ENCODE measurements around the gene SND1.

Gene SND1

DNA sequence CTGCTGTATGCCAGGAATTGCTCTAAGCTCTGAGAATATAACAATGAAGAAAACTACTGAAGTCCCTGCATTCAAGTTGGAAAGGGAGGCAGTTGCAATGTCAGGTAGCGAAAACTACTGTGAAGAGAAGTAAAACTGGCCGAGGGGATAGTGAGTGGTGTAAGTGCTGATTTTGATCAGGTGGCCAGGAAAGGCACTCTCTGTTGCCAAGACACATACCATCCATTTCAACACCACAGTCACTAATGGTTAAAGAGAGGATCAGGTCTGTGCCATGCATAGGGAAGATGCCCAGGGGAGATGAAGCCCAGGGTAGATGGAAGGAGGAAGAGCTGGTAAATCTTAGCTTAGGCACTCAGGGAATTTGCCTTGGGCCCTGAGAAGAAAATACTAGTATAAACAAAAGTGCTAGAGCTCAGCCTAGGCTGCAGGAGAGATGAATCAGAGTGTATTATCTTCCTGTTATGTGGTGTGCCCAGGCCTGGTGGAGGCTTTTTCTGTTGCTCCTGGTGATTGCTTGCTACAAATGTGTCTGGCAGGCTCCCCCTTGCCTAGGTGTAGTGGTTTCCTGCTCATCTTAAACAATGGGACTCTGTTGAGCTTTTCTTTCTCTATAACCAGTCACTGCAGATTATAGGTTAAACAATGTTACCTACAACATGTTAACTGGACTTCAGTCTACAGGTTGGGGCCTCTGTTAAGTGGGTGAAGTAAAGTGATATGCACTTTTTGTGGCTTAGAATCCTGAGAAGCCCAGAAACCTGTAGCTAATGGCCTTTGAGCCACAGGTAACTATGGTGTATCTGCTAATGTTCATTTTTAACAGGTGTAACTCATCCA lies 253.7 kb downstream of the SND1 start:
- DNase-seq (ENCODE audit: low read depth in 2 of 2): no peak

DNA sequence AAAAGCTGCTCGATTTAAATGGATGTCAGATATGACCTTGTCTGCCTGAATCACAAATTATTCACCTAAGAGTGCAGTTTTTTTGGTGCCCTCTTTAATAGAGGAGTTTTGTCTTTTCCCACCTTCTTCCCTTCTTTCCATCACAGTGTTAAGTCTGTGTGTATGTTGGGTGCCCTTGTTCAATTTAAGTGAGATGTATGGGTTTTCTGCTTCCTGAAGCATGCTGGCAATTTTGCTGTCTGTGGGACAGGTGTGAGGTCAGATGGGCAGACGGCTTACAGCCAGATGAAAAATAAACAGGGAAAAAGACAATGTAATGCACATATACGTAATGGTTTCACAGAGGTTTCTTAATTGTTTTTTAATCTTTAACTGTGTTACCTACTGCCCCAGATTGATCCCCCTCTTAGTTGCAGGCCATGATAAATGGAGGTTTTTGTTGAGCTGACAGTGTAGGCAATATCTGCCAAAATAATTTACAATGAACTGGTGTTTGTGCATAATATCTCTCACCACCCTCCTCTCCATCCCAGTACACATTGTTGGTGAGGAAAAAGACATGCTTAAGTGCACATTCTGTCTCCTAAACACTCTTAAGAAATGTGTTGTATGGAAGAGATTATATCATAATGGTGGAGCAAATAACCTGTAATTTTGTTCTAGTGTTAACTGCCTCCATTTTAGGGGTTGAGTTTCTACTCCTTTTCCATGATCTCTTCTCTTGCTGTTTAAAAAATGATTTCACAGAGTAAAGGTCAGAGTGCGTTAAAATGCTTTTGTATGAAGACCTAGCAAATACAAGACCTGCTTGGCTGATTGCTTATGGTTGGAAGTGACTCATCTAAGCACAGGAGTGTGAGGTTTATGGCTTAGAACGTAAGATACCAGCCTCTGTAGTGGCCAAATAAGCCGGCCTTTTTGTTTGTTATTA lies 255.4 kb downstream of the SND1 start:
- DNase-seq (ENCODE audit: low read depth in 2 of 2): no peak

DNA sequence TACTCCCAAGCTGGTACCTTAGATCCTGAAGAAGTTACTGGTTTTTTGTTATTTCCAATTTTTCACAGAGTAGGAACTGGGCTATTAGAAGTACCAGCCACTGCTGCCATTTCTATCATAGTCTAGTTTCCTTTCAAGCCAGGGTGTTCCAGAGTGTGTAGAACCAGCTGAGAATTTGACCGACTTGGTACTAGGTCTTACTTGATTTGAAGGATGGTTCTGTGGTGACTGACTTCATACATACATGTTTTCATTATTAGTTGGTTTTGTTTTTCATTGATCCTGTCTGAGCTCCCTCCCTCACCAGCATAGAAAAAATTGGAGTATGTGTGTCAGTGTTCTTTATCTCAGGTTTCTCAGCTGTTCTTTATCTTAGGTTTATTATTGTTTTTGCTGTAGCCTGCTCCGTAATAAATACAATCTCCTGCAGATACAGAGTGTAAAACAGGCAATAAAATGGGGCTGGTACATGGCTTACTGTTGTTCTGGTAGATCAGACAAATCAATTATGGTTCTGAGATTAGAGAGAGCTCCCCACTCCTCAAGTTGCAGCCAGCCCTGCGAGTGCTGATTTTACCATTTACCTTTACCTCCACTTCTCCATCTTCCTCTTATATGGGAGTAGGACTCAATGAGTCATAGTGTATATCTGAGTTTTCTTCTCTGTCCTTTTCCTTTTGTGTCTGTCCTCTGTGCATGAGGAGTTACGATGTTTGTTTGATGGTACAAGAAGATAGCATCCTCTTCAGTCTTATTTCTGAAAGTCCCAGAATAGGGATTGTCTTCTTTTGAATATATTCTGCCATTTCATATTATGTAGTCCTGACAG lies 256.6 kb downstream of the SND1 start:
- DNase-seq (ENCODE audit: low read depth in 2 of 2): no peak

DNA sequence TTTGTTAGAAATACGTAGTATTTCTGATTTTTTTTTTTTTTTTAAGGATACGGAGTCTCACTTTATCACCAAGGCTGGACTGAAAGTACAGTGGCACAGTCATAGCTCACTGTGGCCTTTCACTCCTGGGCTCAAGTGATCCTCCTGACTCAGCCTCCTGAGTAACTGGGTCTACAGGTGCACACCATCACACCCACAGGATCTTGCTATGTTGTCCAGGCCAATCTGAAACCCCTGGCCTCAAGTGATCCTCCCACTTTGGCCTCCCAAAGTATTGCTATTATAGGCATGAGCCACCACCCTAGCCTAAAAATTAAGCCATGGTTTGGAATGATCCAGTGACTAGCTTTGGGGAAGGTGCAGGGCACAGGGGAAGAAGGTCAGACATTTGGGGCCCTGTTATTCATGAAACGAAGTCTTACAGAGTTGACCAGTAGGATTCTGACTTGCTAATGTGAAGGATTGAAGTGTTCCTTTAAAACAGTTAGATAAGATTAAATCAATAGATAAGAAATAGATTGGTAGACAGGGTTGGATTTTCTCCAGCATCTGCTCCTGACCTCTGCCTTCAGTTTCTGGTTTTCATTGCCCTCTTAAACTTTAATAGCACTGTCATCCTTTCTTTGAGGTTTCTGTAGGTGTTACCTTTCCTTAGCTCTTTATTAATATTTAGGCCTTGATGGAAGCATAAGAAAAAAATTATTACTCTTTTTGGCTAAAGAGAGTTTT lies 257.6 kb downstream of the SND1 start:
- no peak for DNase-seq (ENCODE audit: low read depth in 2 of 2)

DNA sequence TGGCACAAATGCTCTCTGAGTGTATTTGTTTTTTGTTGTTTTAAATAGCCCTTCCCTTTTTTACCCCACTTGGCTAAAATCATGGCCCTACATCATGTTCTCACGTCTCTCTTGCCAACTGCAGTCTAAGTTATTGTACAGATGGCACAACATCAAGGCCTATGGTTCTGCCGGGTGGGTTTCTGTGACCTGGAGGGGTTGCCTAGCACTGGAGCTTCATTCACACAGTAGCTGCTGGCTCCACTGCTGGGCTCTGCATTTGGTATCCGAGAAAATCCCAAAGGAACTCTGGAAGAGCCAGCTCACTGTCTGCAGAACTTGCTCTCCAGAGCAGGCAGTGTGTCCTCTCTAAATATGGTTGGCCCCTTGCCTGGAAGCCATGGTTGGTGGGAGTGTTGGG lies 258.7 kb downstream of the SND1 start:
- no peak for DNase-seq (ENCODE audit: low read depth in 2 of 2)

DNA sequence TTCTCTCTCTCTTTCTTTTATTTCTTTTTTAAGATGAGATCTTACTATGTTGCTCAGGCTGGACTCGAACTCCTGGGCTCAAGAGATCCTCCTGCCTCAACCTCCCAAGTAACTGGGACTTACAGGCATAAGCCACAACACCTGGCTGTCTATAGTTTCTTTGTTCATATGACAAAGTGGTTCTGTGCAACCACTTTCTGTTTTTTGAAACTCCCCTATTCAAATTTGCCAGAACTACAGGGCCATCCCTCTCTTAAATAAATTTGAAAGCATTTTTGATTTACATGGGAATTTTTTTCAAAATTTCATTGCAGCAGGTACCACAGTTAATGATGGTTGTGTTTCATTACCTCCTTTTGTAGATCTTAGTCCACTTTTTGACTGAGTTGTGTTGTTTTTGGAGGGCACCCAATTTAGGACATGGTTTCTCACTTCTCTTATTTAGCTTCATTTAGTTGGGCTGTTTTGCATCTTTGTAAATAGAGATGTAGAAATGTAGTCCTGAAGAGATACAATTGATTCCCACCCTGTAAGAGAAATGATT lies 260.0 kb downstream of the SND1 start:
- DNase-seq (ENCODE audit: low read depth in 2 of 2): no peak

DNA sequence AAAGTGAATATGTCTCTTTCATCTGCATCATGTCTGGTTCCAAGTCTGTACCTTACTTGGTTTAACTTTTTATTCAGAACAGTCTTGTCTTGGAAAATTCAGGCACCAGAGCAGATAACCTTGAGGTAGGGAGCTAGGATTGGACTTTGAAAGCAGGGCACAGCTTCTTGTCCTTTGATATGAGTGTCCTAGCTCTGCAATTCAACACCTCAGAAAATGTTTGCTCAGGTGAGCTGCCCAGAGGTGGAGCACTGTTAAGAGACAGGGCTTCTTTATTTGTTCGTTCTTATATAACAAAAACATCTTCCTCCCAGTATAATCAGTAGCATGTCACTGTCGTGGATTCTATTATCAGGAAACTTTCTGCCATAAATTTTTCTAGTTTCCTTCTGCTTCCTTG lies 260.9 kb downstream of the SND1 start:
- no peak for DNase-seq (ENCODE audit: low read depth in 2 of 2)

DNA sequence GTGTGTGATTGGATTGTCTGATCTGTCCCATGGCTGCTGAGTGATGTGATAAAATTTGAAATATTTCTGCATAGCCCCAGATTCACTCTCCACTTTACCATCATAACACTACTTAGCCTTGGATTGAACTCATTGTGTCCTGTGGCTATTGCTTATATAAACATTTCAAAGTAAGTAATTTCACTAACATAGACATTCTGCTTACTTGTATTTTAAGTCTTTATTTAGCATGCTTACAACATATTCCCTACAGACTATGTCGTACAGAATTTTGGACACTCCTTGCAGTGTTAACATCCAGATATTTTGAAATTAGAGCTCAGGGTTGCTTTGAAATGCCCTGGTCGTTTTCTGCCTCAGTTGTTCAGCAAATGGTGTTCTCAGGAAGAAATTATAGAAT lies 261.7 kb downstream of the SND1 start:
- DNase-seq (ENCODE audit: low read depth in 2 of 2): no peak

DNA sequence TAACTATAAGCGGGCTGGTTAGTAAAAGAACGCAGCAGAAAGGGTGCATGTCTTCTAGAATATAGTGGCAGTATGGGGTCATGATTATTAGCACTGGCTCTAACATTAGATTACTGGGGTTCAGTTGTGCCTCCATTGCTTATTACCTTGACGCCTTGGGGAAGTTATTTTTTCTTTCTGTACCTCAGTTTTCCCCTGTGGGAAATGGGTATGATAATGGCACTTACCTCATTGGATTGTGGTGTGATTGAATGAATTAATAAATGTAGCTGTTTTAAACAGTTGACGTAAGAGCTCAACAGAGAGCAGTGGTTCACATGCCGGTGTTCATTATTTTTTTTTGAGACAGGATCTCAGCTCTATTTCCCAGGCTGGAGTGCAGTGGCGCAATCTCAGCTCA lies 262.7 kb downstream of the SND1 start:
- DNase-seq (ENCODE audit: low read depth in 2 of 2): no peak

DNA sequence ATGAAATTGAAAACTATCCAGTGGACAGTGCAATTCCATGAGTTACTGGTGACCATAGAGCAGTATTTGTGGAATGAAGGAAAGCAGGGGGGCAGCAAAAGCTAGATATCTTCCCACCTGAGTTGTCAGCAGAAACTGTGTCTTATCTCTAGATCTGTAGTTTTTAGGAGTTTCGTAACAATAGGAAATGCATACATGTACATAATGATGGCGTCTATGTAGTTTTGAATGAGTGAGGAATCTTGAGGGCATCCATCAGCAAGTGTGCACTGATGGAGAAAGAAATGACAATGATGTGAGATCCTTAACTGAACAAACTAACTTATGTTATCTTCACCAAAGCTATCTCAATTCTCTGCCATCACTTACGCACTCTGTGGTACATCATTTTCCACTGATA lies 264.7 kb downstream of the SND1 start:
- DNase-seq (ENCODE audit: low read depth in 2 of 2): no peak

DNA sequence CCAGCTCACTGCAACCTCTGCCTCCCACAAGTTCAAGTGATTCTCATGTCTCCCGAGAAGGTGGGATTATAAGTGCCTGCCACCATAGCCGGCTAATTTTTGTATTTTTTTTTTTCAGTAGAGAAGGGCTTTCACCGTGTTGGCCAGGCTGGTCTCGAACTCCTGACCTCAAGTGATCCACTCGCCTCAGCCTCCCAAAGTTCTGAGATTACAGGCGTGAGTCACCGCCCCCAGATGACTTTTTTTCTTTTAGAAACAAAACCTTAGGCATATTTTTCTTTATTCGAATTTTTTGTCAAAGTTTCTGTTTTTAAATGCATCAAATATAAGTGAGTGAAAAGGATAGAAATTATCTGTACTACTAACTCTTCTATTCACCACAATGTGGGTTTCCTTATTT lies 266.1 kb downstream of the SND1 start:
- DNase-seq (ENCODE audit: low read depth in 2 of 2): no peak

DNA sequence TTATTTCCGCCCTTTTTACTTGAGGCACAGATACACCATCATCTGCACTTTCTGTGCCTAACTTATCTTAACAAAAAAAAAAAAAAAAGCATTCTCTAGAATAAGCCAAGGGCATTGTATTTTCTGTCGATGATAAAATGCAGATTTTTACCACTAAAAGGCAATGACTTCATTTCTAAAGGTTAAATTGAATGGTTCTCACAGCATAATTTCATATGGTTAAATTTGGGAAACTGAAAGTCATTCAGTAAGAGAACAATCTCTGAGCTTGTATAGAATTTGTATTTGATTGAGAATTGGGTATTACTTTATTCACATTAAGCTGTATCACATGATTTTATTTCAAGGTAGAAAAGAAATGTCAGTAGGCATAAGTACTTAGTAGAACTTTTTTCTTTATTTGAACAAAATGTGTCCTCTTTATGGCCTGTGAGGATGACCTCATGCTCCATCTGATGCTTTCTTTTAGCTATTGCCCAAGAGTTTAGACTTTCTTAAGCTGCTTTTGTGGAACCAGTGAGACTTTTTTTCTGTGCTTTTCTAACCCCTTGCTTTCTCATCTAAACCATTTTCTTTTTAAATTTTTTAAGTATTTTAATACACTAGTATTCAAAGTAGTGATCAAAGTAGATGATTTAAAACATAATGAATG lies 268.9 kb downstream of the SND1 start:
- no peak for DNase-seq (ENCODE audit: low read depth in 2 of 2)

DNA sequence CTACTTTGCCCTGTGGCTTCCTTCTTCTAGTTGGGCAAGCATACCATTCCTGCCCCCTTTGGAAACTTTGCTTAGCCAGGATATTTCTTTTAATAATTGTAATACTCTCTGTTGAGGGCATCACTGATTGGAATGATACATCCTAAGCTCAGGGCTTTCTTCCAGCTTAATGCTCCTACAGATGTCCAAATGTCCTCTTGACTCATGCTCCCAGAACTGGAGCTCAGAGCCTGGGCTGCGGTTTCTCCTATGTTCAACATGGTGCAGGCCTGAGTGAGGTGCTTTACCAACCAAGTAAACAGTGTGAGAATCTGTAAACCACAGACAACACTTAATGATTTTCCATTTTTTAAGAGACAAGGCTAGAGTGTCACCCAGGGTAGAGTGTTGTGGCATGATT lies 270.7 kb downstream of the SND1 start:
- DNase-seq (ENCODE audit: low read depth in 2 of 2): no peak

DNA sequence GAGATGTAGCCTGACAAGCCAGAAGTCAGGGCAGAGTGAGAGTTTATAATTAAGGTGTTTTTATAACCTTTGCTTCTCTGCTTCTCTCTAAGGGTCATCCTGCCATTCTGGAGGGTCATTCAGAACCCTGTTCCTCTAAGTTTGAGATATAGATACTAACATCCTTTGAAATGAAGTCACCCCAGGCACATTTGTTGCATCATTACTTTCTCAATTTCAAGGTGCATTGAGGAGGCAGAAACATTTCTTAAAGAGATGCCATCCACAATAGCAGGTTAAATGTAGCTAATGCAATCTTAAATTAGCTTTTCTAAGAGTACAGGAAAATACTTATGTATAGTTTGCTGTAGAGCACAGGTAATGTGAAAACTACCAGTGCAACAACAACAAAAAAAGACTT lies 272.9 kb downstream of the SND1 start:
- DNase-seq (ENCODE audit: low read depth in 2 of 2): no peak

DNA sequence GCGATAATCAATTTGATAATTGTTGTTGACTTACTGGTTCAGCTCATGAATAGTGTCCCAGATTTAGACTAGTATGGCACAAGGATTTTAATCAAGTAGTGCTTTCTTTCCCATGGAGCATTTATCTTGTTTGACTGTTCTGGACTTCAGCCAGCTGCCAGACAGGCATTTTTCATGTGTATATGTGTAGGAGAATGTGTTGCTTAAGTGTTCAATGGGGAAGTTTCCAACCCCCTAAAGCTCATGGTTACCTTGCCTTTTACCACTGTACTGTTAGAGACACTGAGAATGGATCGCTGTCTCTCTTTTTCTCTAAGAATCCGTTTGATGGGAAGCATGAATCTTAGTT lies 275.3 kb downstream of the SND1 start:
- DNase-seq (ENCODE audit: low read depth in 2 of 2): no peak

DNA sequence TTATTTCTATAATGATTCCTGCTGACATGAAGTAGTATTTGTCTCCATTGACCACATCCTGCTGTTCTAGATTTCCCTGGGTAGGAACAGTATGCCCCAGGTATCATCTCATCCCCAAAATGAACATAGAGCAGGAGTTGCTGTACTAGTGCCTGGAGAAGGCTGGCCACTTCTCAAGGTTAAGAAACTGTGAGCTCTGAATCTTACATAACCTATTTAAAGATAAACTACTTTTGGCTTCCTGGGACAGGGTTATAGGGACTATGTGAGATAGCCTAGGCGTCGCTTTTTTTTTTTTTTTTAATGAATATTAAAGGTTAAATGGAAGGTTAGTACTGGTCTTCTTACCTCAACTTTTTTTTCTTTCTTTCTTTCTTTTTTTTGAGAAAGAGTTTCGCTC lies 276.2 kb downstream of the SND1 start:
- no peak for DNase-seq (ENCODE audit: low read depth in 2 of 2)

DNA sequence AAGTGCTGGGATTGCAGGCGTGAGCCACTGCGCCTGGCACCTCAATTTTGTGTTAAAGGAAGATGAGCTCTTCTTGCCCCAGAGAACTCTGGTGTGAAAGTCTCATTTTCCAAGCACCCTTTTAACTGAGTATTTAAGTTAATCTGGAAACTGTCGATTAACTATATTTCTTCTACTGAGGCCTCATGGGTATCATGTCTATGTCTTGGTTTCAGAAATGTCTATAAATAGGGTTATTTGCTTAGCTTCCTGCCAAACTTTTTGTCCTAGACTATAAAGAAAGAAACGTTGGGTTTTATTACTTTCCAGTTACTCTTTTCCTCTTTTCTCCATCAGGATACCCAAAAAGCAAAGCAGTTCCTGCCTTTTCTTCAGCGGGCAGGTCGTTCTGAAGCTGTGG lies 276.9 kb downstream of the SND1 start:
- no peak for DNase-seq (ENCODE audit: low read depth in 2 of 2)

DNA sequence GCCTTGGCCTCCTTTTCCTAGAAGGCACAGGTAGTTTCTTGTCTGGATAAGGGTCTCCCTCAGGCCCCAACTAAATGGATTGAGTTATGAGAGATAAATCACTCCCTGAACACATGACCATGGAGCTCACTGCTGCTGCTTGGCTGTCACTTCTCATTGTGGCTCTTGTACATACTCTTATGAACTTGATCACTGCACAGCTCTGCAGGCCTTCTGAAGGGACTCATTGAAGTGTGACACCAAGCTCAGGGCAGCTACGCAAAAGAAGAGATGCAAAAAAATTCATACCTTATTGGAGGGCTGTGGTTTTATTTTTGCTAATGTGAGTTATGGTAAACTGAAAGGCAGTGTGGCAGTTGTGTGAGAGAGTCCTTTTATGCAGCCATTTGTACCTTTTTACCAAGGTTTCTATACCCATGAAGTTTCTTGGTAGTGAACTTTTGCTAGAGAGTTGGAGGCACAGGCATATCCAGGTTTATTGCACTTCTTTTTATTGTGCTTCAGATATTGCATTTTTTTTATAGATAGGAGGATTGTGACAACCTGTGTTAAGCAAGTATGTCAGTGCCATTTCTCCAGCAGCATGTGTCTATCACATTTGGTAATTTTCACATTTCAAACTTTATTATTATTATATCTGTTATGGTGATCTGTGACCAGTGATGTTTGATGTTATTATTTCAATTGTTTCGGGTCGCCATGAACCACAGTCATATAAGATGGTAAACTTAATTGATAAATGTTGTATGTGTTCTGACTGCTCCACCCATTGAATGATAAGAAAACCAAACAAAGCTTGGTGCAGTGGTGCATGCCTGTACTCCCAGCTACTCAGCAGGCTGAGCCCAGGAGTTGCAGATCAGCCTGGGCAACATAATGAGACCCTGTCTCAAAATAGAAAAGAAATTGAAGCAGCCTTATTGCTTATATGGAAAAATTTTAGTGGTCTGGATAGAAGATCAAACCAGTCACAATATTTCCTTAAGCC lies 278.6 kb downstream of the SND1 start:
- DNase-seq (ENCODE audit: low read depth in 2 of 2): no peak

DNA sequence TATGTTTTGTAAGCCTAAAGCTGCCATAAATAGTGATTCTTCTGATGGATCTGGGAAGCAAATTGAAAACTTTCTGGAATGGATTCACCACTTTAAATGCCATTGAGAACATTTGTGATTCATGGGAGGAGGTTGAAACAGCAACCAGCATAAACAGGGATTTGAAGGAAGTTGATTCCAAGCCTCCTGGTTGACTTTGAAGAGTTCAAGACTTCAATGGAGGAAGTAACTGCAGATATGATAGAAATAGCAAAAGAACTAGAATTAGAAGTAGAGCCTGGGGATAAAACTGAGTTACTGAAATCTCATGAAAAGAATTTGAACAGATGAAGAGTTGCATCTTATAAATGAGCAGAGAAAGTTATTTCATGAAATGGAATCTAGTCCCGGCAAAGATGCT lies 280.1 kb downstream of the SND1 start:
- DNase-seq (ENCODE audit: low read depth in 2 of 2): no peak

DNA sequence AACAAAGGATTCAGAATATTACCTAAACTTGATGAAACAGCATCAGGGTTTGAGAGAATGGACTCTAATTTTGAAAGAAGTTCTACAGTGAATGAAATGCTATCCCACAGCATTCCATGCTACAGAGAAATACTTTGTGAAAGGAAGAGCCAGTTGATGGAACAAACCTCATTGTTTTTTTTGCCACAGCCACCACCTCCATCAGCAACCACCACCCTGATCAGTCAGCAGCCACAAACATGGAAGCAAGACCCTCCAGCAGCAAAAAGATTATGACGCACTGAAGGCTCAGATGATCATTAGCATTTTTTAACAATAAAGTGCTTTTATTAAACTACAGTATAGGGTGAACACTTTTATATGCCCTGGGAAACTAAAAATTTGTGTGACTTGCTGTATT lies 280.5 kb downstream of the SND1 start:
- DNase-seq (ENCODE audit: low read depth in 2 of 2): no peak

Data from activated CD4-positive, alpha-beta T cell treated with anti-CD3 and anti-CD28 coated beads for 24 hours (primary cell).